HS-5 (cell line): ENCODE results near the gene CRY1.

Source experiments
- DNase-seq: peaks from one replicate; pipeline ENCODE4 v3.0.0-alpha.2; 2012; ENCODE audit warnings: low read depth

CRY1 gene

GRCh38 chr12:107093417-107094182 lies at the start of gene CRY1:
CRY1 (minus strand) TSS chr12:107093549; CDS start chr12:107092961, 588 bp downstream.
- DNase-seq, result peak; percentile 89

GRCh38 chr12:107139787-107140186 lies 46.4 kb upstream of the CRY1 start:
- DNase-seq, result no peak

- DNase-seq, result no peak
Observed at GRCh38 chr12:107138990-107139389, 45.6 kb upstream of the CRY1 start.

GRCh38 chr12:107135177-107135576 lies 41.8 kb upstream of the CRY1 start:
- DNase-seq, result no peak

GRCh38 chr12:107134558-107134957 lies 41.2 kb upstream of the CRY1 start:
- DNase-seq, result no peak

GRCh38 chr12:107133462-107133861 lies 40.1 kb upstream of the CRY1 start:
- DNase-seq, result no peak

GRCh38 chr12:107131832-107132616 lies 38.7 kb upstream of the CRY1 start:
- DNase-seq, result peak; percentile 29

- no peak for DNase-seq
Observed at GRCh38 chr12:107130830-107131611, 37.7 kb upstream of the CRY1 start.

GRCh38 chr12:107129315-107129930 lies 36.1 kb upstream of the CRY1 start:
- no peak for DNase-seq

- no peak for DNase-seq
Observed at GRCh38 chr12:107127482-107128430, 34.4 kb upstream of the CRY1 start.

GRCh38 chr12:107126796-107127481 lies 33.6 kb upstream of the CRY1 start:
- DNase-seq, result peak; percentile 5

- DNase-seq, result no peak
Observed at GRCh38 chr12:107125833-107126232, 32.5 kb upstream of the CRY1 start.

- no peak for DNase-seq
Observed at GRCh38 chr12:107122452-107122958, 29.2 kb upstream of the CRY1 start.

GRCh38 chr12:107119091-107119490 lies 25.7 kb upstream of the CRY1 start:
- no peak for DNase-seq

GRCh38 chr12:107118624-107119023 lies 25.3 kb upstream of the CRY1 start:
- DNase-seq, result no peak

- DNase-seq, result no peak
Observed at GRCh38 chr12:107115119-107115518, 21.8 kb upstream of the CRY1 start.

GRCh38 chr12:107111314-107111713 lies 18.0 kb upstream of the CRY1 start:
- no peak for DNase-seq

GRCh38 chr12:107109726-107110719 lies 16.7 kb upstream of the CRY1 start:
- DNase-seq, result no peak

- no peak for DNase-seq
Observed at GRCh38 chr12:107108995-107109508, 15.7 kb upstream of the CRY1 start.
